Bronchial epithelial cell (primary cell): ENCODE measurements around the gene KCNJ5. TPM values are rescaled to one million over a fixed set of nuclear protein-coding genes. Genes with fewer than 3 reads are reported as not detected.

ENCODE experiments used
- DNase-seq: peaks from one replicate; pipeline ENCODE4 v3.0.0-alpha.2; 2010; ENCODE audit warnings: low read depth
- FAIRE-seq: peaks from 2 replicates; lab custom pipeline; 2011; peaks lifted over from hg19 to GRCh38; lab: Jason Lieb, UNC
- H3K27me3 ChIP-seq: 2 replicates; pipeline ENCODE4 v1.5.1; 2011; ENCODE audit warnings: low read length; ENCODE audit not compliant: control insufficient read depth, insufficient read depth
- H3K36me3 ChIP-seq: 2 replicates; pipeline ENCODE4 v1.5.1; 2011; ENCODE audit warnings: low read length; ENCODE audit not compliant: control insufficient read depth, insufficient read depth
- H3K4me3 ChIP-seq: 2 replicates; pipeline ENCODE4 v1.5.1; 2011; ENCODE audit warnings: mild to moderate bottlenecking, low read depth, low read length, control low read depth
- CTCF ChIP-seq: IDR thresholded peaks from 2 replicates; pipeline ENCODE4 v1.5.1; 2011; ENCODE audit warnings: mild to moderate bottlenecking, moderate library complexity, low read length, control low read depth, inconsistent platforms; ENCODE audit not compliant: insufficient read depth, severe bottlenecking
- total RNA-seq: library from RNA; depleted of rRNA; stranded (reverse); fragments of >200 nt; gene quantifications from 2 replicates; pipeline ENCODE4 v1.2.1, GENCODE V29; 2014

The KCNJ5 gene
- total RNA-seq, 1 donor from 2014 or later = 13.2 TPM

- H3K27me3 ChIP-seq = no peaks in the 10 kb centered on the region
- no peak for TF ChIP-seq CTCF
- DNase-seq (no peak), FAIRE-seq (no peak)
- H3K36me3 ChIP-seq = no peaks in the 10 kb centered on the region
- no peak overlapping the region for H3K4me3 ChIP-seq
Observed at GRCh38 chr11:128929991-128930390, 38.8 kb downstream of the KCNJ5 start.

DNA sequence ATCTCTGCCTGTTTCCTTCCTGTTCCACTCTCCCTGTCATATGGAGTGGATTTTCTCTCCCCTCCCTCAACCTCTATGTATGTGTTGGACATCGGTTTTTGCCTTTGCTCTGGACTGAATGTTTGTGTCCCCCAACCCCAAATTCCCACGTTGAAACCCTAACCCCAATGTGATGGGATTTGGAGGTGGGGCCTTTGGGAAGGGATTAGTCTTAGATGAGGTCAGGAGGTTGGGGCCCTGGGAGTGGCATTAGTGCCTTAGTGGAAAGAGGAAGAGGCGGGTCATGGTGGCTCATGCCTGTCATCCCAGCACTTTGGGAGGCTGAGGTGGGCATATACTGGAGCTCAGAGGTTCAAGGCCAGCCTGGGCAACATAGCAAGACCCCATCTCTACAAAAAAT lies 39.9 kb downstream of the KCNJ5 start:
- H3K4me3 ChIP-seq = no peak overlapping the region
- no peaks in the 10 kb centered on the region for H3K27me3 ChIP-seq
- TF ChIP-seq CTCF = no peak
- no peaks in the 10 kb centered on the region for H3K36me3 ChIP-seq
- no peak for DNase-seq
- FAIRE-seq = no peak

DNA sequence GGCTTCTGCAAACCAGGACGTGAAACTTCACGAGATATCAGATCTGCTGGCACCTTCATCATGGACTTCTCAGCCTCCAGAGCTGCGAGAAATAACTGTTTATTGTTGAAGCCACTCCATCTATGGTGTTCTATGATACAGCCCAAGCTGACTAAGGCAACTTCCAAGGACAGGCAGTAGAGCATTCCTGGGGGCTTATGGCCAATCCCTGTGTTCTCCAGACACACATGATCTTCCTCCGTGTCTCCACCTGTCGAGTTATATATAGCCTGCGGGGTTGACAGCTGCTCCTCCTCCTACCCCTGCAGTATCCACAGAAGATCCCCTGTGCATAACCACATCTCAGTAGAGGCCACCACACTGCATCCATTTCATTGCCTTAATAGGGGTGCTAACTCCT lies 40.5 kb downstream of the KCNJ5 start:
- FAIRE-seq (peak; percentile 43), DNase-seq (no peak)
- TF ChIP-seq CTCF = no peak
- Histone ChIP-seq H3K4me3 (no peak overlapping the region), H3K36me3 (no peaks in the 10 kb centered on the region), H3K27me3 (no peaks in the 10 kb centered on the region)

DNA sequence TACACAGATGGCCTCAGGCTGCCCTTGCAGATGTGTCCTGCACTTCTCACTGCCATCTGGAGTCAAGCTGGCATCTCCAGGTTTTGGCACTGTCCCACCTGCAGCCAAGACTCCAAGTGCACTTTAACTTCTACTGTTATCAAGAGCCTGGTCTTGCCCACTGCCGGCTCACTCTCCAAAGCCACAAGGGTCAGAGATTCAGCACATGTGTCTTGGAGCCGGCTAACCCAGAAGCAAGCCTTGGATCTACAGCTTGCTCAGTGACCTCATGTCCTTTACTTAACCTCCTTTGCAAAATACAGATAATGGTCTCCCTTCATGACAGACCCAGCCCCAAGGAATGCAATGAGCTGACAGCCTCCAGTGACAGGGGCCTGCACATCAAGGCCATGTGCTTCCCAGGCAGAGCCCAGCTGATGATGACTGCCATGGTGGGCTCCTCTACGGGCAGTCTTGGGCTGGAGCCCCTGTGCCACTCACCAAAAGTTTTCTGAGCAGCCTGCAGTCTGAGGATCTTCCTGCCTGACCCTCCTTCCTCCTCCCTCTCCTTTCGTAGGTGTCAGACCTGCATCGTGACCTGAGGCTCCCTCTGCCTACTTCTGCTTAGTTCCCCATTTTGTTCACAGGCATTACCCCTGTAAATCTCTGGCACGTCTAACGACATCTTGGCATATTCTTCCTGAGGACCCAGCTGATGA lies 42.5 kb downstream of the KCNJ5 start:
- DNase-seq (no peak), FAIRE-seq (no peak)
- Histone ChIP-seq H3K36me3 (no peaks in the 10 kb centered on the region), H3K27me3 (no peaks in the 10 kb centered on the region), H3K4me3 (no peak overlapping the region)
- TF ChIP-seq CTCF = no peak

GRCh38 chr11:128934351-128934750 lies 43.2 kb downstream of the KCNJ5 start:
- TF ChIP-seq CTCF = no peak
- Histone ChIP-seq H3K4me3 (no peak overlapping the region), H3K27me3 (no peaks in the 10 kb centered on the region), H3K36me3 (no peaks in the 10 kb centered on the region)
- DNase-seq (no peak), FAIRE-seq (no peak)

DNA sequence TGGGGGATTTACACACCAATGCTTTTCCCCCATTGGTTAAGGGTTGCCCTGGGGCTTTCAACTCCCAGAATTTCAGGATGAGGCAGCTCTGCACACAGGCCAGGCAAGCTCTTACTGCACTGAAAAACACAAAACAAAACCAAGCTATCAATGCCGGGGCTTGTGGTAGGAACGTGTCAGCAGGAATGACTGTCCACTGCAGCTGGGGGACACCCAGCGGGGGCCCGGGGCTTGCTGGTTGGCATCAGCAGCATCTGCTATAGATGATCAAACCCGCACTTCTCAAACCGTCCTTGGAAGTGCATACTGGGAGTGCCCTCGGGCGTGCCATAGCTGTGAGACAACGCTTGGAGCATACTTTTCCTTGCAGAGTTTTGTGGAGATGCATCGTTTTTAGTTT lies 43.8 kb downstream of the KCNJ5 start:
- FAIRE-seq (no peak), DNase-seq (no peak)
- Histone ChIP-seq H3K36me3 (no peaks in the 10 kb centered on the region), H3K4me3 (no peak overlapping the region), H3K27me3 (no peaks in the 10 kb centered on the region)
- TF ChIP-seq CTCF = no peak
